AG10803 (cell line): ENCODE data around the gene WDR26.
A peak's percentile ranks its signal among the peaks of the same experiment; 100 is the strongest.

Source experiments
- DNase-seq: peaks from one replicate; pipeline ENCODE4 v3.0.0; 2010; ENCODE audit warnings: low read depth
- H3K4me3 ChIP-seq: 2 replicates; pipeline ENCODE4 v1.5.1; 2011; ENCODE audit warnings: mild to moderate bottlenecking, low read length, control low read depth
- TF ChIP-seq, protein P1 (sequence below): conservative IDR thresholded peaks from 2 replicates; pipeline ENCODE4 v1.5.1; 2011; ENCODE audit warnings: mild to moderate bottlenecking, low read length, control low read depth, inconsistent platforms

Gene WDR26

DNA sequence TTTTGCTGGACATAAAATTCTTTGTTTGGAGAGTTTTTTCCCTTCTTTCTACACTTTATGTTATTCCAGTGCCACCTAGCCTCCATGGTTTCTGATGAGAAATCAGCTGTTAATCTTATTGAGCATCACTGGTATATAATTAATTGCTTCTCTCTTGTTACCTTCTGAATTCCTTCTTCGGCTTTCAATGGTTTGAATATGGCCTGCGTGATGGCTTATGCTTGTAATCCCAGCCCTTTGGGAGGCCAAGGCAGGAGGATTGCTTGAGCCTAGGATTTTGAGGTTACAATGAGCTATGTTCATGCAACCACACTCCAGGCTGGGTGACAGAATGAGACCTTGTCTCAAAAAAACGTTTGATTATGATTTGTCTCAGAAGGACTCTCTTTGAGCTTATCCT, 90.9 kb downstream of the WDR26 start:
- TF ChIP-seq, protein P1, sequence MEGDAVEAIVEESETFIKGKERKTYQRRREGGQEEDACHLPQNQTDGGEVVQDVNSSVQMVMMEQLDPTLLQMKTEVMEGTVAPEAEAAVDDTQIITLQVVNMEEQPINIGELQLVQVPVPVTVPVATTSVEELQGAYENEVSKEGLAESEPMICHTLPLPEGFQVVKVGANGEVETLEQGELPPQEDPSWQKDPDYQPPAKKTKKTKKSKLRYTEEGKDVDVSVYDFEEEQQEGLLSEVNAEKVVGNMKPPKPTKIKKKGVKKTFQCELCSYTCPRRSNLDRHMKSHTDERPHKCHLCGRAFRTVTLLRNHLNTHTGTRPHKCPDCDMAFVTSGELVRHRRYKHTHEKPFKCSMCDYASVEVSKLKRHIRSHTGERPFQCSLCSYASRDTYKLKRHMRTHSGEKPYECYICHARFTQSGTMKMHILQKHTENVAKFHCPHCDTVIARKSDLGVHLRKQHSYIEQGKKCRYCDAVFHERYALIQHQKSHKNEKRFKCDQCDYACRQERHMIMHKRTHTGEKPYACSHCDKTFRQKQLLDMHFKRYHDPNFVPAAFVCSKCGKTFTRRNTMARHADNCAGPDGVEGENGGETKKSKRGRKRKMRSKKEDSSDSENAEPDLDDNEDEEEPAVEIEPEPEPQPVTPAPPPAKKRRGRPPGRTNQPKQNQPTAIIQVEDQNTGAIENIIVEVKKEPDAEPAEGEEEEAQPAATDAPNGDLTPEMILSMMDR, result no peak
- no peak for DNase-seq
- no peak overlapping the region for H3K4me3 ChIP-seq

DNA sequence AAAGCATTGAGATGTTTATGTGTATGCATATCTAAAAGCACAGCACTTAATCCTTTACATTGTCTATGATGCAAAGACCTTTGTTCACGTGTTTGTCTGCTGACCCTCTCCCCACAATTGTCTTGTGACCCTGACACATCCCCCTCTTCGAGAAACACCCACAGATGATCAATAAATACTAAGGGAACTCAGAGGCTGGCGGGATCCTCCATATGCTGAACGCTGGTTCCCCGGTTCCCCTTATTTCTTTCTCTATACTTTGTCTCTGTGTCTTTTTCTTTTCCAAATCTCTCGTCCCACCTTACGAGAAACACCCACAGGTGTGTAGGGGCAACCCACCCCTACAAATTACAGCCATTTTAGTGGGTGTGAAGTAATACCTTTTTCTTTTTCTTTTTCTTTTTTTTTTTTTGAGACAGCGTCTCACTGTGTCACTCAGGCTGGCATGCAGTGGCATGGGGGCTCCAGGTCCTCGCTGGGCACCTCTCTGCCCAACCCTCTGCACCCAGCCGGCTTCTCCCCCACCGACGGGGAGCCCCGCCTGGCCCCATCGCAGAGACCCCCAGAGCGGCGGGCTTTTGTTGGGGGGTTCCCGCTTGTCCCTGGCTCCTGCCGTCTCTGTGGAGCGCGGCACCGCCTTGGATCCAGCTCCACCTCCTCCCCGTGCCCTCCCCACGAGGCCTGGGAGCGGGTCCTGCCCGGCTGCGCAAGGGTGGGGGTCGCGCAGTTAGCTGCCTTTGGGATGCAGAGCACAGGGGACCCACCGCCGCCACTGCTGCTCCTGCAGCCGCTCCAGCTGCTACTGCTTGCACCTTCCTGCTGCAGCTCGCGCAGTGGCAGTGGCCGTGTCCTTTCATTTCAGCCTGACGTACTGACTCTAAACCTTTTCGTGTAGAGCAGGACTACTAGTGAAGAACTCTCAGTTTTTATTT, 93.9 kb downstream of the WDR26 start:
- DNase-seq, result peak; percentile 8
- peak overlapping the region; percentile 63 for H3K4me3 ChIP-seq

DNA sequence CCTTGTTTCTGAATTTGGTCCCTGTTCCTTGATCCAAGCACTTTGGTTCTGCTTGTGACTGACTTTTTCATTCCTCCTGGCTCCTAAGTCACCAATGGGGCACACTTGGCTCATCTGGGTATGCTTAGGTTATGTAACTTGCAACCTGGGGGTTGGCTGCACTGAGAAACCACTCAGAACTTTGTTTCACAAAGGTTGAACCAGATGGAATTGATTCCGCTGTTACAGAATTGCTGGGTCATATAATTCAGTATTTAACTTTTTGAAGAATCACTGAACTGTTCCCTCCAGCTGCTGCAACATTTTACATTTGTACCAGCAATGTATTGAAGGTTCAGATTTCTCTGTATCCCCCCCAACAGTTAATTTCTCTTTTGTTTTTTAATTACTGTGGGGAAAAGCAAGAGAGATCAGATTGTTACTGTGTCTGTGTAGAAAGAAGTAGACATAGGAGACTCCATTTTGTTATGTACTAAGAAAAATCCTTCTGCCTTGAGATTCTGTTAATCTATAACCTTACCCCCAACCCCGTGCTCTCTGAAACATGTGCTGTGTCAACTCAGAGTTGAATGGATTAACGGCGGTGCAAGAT, 95.1 kb downstream of the WDR26 start:
- H3K4me3 ChIP-seq, result no peak overlapping the region
- no peak for DNase-seq
- TF ChIP-seq, protein P1, result no peak

DNA sequence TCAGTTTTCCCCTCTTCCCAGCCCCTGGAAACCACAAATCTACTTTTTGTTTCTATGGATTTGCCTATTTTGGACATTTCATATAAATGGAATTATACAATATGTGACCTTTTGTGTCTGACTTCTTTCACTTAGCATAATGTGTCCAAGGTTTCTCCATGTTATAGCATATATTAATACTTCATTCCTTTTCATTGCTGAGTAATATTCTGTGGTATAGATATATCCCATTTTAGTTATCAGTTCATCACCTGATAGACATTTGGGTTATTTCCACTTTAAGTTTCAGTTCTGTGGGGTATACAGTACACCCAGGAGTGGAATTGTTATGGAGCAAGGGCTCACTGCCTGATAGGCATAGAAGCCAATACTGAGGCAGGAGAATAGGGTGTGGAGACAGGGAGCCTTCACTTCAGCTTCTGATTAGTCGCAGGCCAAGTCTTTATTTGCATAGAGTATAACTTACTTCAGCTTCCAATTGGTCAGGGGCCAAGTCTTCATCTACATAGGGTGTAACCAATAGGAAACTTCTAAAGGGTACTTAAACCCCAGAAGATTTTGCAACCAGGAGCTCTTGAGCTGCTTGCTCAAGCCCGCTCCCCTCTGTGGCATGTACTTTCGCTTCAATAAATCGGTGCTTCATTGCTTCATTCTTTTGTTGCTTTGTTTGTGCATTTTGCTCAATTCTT, 96.3 kb downstream of the WDR26 start:
- TF ChIP-seq, protein P1, result no peak
- no peak overlapping the region for H3K4me3 ChIP-seq
- DNase-seq, result no peak
